ENCODE data around the gene PIEZO2. TPM values are rescaled to one million over a fixed set of nuclear protein-coding genes. Genes with fewer than 3 reads are reported as not detected.
"Not testable (repeated sequence)": the region's sequence is repeated elsewhere in the genome, so short reads cannot be mapped to it uniquely, and the experiment has no call there.

Gene PIEZO2
- total RNA-seq, 4 donors from 2014 or later = 2.7 to 11.7 (median 4.0) TPM

DNA sequence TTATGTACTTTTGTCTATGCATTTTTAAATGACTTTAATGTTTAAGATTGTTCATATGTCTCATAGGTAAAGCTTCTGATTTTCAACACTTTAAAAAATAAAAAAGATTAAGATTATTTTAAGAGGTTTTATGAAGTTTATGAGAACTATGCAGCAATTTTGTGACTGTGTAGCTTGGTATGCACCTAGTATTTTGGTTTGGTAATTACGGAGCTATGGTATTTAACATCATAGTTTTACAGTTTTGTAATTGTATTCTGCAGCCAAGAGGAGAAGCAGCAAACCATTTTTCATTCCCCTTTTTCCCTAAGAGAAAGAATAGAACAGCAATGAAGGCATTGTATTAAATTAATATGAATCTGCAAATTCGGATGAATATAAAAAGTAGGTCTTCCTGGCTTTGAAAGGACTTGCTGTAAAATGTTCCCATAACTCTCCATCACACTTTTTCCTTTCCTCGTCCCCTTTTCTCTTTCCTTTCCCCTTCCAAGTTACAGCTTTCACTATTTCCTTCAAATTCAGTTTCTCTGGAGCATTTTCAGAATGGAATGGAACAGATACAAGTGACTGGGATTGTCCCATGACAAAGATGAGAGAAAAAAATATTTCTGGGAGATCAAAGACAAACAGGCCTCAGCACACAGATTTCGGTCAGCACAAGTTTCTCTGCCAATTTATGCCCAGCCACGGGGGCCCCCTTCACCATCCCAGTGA, 26.1 kb upstream of the PIEZO2 start:
- TF ChIP-seq, protein P1, sequence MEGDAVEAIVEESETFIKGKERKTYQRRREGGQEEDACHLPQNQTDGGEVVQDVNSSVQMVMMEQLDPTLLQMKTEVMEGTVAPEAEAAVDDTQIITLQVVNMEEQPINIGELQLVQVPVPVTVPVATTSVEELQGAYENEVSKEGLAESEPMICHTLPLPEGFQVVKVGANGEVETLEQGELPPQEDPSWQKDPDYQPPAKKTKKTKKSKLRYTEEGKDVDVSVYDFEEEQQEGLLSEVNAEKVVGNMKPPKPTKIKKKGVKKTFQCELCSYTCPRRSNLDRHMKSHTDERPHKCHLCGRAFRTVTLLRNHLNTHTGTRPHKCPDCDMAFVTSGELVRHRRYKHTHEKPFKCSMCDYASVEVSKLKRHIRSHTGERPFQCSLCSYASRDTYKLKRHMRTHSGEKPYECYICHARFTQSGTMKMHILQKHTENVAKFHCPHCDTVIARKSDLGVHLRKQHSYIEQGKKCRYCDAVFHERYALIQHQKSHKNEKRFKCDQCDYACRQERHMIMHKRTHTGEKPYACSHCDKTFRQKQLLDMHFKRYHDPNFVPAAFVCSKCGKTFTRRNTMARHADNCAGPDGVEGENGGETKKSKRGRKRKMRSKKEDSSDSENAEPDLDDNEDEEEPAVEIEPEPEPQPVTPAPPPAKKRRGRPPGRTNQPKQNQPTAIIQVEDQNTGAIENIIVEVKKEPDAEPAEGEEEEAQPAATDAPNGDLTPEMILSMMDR (IDR thresholded peaks at IDR 0.05) = no peak
- ATAC-seq (ENCODE audit: low FRiP score) (peak; percentile 59), DNase-seq (ENCODE audit: low spot score) (no peak)

DNA sequence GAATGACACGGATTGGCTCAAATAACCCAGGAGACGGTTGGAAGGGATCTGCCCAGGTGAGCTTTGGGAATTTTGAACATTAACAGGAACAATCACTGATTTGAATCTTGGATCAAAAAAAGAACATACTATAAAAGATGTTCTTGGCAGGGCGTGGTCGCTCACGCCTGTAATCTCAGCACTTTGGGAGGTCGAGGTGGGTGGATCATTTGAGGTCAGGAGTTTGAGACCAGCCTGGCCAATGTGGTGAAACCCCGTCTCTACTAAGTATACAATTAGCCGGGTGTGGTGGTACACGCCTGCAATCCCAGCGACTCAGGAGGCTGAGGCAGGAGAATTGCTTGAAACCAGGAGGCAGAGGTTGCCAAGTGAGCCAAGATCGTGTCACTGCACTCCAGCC, 24.8 kb upstream of the PIEZO2 start:
- ATAC-seq (ENCODE audit: low FRiP score); DNase-seq (ENCODE audit: low spot score): not testable (repeated sequence)

- DNase-seq (ENCODE audit: low spot score) (no peak), ATAC-seq (ENCODE audit: low FRiP score) (no peak)
- TF ChIP-seq, protein P1 (IDR thresholded peaks at IDR 0.05) = no peak
Measured at GRCh38 chr18:11167778-11168177, 18.4 kb upstream of the PIEZO2 start.

DNA sequence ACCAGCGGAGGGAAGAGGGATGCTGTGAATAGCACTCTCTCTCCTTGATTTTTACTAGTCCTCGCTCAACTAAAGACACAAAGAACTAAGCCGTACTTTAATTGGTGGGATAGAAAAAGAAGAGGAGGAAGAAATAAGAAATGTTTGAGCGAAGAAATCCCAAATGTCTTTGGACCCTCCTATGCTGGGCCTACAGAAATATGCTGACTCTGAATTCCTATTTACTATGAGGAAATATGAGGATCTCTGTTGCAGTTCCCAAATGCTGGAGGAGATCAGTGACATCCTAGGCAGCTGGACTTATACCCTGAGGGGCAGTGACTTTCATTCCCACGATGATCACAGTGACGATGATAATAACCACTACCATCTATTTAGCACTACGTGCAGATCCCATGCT, 16.6 kb upstream of the PIEZO2 start:
- DNase-seq (ENCODE audit: low spot score) = no peak
- TF ChIP-seq, protein P1 (IDR thresholded peaks at IDR 0.05) = no peak
- ATAC-seq (ENCODE audit: low FRiP score) = no peak

DNA sequence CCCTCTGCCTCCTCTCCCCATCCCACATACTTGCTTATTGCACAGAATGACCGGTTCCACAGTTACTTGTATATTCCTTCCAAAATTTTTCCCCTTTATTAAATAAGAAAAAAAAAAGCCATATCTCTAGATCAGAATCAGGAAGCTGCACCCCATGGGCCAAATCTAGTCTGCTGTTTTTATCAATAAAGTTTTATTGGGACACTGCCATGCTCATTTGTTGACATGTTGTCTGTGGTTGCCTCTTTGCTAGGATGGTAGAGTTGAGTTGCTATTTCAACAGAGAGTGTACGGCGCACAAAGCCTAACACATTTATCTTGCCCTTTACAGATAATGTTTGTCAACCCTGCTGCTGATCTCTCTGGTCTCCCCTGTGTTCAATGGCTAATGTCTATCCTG, 15.8 kb upstream of the PIEZO2 start:
- no peak for DNase-seq (ENCODE audit: low spot score)
- TF ChIP-seq, protein P1 (IDR thresholded peaks at IDR 0.05) = no peak
- no peak for ATAC-seq (ENCODE audit: low FRiP score)

DNA sequence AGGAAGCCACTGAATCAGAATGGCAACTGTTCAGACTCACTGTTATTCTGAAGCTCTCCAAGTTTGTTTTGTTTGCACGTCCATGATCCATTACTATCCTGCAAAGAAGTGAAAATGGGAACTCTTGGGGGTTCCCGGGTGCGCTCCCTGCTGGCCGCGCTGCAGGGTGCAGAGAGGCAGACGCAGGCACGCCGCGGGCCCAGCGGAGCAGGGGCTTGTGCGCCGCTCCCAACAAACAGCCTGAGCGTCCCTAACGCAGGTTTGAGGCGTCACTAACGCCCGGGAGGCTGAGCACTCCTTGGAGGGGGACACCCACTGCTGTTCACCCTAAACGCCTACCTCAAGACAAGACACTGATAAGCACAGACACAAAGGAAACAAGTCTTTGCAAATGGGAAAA, 14.3 kb upstream of the PIEZO2 start:
- ATAC-seq (ENCODE audit: low FRiP score) (no peak), DNase-seq (ENCODE audit: low spot score) (no peak)
- TF ChIP-seq, protein P1 (IDR thresholded peaks at IDR 0.05) = no peak

DNA sequence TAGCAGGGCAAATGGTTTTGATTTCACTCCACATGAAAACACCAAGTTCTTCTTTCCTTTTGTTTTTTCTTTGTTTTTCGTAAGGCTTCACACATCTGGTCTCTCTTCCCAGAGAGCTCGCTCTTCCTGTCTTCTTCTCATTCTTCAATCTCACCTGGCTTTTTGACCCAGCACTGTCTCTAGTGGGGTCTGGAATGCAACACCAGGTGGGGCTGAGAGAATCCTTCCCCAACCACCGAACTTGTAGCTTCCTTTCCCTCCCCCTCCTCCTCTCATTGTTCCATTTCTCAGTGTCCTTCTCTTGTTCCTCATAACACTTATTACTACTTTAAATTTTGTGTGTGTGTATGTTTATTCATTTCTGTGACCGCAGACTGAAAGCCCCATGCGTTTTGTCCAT, 13.5 kb upstream of the PIEZO2 start:
- DNase-seq (ENCODE audit: low spot score) = no peak
- no peak for ATAC-seq (ENCODE audit: low FRiP score)
- TF ChIP-seq, protein P1 (IDR thresholded peaks at IDR 0.05) = no peak
